Measurements from ENCODE around the gene GLCCI1.

The GLCCI1 gene

DNA sequence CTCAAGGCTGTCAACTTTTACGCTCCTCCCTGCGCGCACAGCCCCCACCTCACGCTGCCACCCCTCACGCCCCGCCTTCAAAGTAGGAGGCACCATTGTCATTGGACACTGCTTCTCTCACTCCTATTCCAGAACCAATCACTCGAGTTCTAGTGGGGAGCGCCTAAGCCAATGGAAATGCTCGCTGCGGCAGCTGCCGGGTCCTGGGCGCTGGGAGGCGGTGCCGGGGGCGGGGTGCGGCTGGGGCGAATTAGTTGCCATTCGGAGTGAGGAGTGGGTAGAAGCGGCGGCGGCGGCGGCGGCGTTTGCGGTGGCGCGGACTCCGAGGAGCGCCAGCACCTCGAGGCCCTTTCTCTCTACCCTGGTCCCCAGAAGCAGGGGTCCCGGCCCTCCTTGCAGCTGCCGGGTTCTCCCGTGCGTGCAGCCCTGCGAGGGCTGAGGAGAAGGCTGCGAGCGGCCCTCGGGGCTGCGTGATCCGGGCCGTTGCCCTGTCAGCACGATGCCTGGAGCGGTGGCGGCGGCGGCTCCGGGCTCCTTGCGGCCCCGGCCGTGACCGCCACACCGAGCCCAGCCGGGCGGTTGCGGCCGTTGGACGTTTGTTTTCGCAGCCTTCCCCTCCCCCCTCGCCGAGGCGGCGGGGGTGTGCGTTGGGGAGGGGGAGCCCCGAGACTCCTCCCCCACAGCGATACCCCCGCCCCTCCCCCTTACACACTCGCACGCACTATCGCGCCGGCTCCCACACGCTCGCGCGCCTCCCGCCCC lies at the start of gene GLCCI1:
Gene GLCCI1, plus strand, starts transcription at position 253 of the 762 bp plus-strand sequence. CDS start 555 bp downstream, outside the sequence.
- peak; percentile 82 to 99 (median 97) for DNase-seq

DNA sequence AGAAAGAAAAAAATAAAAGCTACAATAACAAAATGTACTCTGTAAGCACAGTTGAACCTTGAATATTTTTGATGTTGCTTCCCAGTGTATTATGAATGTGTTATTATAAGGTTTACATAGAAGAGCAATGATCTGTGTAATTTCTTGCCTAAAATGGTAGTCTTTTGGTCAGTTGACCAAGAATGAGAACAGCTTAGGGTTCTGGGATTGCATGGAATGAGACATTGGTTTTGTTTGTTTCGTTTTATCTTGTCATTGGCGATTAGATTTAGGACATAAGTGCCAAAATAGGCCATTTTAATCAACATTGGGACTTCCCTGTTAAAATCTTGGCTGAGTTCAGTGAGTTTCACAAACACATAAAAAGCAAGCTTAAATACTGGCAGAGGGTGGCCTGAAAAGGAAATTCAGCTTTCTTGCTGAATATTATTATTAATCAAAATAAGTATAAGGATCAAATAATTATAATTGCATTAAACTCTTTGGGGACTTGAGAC lies 49.1 kb upstream of the GLCCI1 start:
- DNase-seq = no peak

DNA sequence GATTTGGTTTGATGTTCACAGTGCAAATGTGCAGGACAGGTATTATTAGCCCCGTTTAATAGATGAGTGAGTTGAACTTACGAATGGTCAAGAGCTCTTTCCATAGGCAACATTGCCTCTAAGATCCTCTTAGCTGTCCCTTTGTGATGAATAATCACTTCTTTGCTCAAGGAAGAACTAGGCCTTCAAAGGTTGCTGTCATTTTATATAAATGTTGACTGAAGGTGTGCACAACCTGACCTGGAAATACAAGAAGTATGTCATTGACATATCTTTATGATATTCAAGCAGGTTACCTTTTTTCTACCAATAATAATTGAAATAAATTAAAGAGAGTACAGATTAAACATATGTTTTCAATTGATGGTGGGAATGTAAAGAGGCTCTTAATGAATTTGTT lies 48.5 kb upstream of the GLCCI1 start:
- no peak for DNase-seq

DNA sequence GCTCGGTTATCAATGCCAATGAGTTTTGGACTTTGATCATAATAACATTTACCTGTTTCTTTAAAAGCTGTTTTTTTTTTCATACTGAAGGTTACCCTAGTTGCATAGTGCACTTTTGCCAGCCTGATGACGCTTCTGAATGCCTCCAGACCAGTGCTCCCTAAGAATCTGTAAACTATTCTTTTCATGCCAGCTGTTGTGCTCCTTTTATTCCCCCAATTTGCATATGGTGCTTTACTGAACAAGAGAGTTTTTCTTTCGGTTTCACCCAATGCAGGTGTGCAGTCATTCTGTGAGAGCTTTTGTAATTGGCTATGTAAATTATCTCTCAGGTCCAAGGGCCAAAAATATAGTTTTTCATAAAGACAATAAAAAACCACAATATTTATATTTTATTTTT lies 48.1 kb upstream of the GLCCI1 start:
- DNase-seq = peak in 1 of 58 donors; percentile 6

DNA sequence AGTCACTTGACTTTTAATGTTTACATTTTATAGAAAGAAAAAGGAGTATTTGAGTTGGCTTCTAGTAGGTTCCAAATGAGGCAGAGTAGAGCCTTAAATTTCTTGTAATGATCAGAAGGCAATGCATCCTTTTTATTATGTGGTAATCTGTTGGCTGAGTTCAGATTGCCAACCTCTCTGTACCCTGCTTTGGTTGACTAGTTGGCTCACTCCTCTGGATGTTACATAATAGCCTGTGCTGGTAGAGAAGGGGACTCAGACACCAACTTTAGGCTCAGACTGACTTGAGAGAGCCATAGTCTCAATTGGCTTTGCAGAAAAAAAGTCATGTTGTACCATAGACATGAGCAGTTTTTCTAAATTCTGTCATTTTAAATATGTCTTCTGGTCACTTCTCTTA lies 46.8 kb upstream of the GLCCI1 start:
- peak in 1 of 58 donors; percentile 5 for DNase-seq

DNA sequence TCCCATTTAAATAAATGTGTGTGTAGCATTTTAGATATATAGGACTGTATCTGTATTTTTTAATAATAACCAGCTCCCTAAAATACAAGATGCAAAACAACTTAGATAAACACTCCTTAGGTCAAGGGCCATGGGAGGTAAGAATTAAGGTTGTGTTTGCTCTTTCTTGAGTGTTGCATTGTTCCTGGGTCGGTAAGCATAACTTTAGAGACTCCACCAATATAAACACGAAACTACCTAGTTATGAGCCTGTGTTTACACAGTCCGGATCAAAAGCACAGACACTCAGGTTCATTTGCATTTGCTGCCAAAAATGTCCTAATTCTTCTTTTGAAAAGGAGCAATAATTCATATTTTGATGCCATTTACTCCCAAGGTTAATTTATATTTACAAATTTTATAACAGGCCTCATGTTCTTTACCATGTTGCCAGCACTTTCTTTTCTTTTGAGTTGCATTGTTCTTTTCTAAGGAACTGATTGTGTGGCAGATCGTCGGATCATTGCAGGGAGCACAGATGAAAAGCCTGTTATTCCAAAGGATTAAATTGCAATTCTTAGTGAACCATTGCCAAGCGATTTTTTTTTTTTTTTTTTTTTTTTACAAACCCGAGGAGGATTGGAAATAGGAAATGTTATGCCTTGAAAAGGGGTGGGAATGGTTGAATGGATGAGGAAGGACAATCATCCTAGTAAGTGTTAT lies 45.8 kb upstream of the GLCCI1 start:
- DNase-seq = no peak

DNA sequence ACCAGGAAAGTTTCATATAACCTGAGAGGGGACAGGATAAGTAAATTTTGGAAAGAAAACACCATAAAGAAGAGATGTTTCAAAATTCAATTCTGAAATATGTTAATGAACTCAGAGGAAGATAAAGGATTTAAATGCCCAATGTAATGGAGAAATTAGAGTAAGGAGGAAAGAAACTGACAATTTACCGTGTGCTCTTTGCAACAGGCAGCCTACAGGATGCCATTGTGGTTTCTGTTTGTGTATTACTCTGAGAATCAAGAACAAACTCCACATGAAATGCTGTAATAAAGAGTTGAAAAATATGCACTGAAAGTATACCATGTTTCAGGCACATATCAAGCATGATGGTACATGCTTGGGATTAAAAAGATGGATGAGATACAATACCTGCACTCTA lies 44.8 kb upstream of the GLCCI1 start:
- no peak for DNase-seq

DNA sequence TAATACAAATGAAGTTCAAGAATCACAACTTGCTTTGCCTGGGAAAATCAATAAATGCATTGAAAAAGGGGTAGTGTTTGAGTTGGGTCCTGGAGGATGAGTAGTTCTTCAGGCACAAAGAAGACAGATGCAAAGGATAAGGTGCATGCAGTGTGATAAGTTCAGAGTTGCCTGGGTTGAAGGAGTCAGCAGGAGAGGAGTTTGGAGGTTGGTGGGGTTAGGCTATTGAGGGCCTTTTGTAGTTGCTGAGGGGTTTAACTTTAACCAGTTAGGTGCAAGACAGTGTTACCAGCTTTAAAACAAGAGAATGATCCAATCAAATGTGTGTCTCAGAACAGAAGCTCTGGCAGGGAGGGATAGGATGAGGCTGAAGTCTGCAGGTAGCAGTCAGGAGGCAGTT lies 44.3 kb upstream of the GLCCI1 start:
- DNase-seq = no peak

DNA sequence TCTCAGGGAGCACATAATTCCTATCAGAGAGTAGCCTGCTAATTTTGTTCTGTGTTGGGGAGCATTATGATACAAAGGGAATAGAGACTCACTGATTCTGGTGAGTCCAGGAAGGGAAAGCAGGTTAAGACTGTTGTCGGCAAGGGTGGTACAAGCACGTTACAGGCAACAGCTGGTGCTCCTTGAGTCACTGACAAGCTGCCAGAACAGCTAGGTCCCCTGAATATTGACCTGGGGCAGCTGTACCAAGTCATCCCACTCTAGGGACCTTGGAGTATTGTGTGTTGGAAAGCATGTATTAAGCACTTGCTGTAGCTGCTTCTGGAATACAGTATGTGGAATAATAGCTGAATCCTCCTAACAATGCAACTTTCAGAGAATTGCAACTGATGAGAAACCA lies 37.0 kb upstream of the GLCCI1 start:
- no peak for DNase-seq

DNA sequence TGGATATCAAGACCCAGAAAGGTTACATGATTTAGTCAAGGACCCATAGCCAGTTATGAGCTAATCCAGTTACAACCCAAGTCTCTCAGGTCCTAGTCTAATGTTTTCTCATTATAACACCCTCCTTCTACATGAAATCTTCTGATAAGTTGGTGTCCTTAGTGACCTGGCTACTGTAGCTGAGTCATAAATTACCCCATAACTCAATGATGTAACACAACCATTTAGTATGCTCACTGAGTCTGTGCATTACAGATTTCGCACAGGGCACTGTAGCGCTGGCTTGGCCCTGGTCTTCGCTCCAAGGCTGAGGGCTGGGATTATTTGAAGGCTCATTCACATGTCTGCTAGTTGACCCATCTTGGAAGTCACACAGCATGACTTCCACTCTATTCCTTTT lies 36.0 kb upstream of the GLCCI1 start:
- no peak for DNase-seq

DNA sequence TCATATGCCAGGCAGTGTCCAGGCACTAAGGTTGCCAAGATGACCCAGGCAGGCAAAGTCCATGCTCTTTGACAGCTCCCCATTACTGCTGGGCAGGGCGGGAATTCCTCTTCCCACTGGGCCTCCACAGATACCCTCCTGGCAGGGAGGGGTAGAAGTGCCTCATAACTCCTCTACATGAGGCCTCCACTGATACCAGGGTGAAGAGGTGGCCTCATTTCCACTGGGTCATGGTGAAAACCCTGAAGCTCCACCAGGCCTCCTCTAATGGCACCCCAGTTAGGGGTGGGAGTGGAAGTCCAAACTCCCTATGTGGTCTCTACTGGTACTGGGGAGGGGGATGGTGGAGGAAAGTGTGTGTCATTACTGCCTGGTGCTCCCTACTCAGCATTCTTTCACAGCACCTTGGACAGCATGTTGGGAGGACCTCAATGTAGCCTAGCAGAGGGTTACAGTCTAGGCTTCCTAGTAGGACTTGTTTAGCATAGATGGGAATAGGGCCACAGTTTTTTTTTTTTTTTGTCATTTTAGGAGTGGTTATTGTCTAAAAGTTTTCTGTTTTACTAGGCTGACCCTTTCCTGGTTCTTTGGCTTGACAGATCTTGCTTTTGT lies 34.6 kb upstream of the GLCCI1 start:
- DNase-seq = no peak

DNA sequence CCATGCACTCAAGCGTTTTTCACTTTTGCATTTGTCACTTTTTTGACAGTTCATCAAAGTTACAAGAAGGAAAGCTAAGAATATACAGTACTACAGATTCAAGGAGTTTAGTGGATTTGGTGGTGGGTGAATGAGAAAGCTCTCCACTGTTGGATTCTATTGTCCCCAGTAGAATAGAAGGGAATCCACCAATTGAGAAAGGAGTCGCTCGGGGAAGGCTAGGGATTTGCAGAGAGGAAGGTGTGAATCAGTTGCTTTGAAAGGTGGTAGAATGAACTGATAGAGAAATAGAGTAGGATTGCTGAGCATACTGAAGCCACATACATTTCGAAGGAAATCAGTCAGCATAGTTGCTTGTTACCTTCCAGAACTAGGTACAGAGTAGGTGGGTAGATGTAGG lies 33.7 kb upstream of the GLCCI1 start:
- DNase-seq = no peak

DNA sequence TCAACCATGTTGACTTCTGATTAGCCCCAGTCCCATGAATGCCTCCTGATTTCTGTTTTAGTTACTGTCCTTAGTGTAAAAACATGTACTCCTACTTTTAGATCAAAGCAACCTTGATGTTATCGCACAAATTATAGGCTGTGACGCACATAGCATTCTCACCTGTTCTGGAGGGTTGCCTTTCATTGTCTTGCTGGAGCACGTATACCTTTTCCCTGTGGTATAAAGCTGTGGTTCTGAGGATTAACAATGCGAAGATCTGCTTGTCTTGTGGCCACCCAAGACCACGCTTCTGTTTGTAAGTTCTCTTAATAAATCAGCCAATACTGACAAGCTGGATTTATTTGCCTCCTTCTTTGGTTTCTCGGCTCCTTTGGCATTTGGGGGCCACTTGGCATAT lies 30.1 kb upstream of the GLCCI1 start:
- no peak for DNase-seq

DNA sequence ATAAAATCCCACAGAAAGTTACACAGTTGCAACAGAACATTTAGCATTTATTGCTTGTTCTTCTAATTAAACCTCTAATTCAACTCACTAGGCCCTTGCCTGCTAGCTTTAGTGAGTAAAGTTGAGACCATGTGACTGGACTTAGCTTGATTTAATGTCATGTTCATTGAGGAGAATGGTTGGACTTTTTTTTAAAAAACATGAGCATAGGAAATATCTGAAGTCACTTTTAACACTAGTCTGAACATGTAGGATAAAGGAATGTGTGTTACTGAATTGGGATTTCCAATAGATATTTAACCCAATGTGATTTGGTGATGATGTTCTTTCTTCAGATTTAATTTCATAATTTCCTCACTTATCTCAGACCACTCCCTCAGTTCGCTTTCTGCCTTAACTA lies 24.6 kb upstream of the GLCCI1 start:
- DNase-seq = no peak

DNA sequence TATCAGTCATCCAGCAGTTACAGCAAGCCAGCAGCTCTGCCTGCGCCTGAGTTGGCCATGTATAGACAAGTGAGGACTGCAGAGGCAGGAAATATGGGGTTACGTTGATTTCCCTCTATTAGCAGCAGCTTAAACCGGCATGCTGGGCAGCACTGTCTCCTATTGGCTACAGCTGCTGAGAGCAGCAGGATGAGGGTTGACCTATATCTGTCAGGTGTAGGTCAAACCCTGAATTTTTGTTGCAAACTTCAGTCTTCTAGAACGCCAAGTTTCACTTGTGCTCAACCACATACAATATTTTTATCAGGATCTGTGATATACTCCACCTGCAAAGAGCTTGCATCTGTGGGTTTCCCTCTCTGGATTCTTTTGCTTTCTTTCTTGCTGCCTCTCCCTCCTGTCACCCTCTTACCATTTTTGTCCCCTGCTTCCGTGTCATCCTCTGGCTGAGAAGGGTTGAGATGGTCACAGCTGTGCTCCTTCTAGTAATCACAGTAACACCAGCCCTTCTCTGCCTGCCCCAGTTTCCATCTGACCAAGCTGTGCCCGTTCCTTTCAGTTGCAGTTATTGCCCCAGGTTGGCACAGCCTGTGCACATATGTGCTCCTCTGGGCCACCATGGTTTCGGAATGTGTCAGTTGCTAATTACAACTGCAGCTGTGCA lies 23.8 kb upstream of the GLCCI1 start:
- peak in 1 of 58 donors; percentile 10 for DNase-seq

DNA sequence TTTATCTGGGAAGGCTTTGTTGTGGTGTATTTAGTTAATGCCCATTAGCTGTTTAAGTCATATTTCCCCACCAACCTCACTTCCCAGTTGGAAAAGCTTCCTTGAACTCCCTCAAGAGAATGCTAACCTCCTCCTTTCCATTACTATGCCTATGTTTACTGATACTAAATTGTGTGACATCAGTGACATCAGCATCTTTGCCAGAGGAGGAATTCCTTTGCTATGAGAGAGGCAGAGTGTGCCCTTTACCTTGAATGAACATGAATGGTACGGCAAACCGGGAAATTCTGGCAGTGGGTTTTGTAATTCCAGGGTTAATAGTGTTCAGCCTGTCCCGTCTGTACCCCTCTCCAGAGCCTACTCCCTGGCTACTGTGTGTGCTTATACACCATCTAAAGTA lies 22.1 kb upstream of the GLCCI1 start:
- no peak for DNase-seq

DNA sequence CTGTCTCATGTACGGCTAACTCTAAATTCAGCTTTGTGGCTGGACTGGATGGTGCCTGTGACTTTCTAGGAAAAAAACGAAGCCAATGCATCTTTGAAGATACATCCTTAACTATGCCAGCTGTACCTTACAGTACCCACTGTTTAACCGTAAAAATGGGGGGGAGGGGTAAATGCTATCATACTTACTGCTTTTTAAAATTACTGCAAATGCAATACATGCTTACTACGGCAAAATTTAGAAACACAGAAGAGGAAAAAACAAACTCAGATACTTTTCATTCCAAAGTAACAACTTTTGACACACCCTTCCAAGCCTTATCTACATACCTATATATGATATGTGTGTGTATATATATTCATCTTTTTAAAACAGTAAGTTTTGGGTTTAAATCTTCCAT lies 20.4 kb upstream of the GLCCI1 start:
- no peak for DNase-seq

DNA sequence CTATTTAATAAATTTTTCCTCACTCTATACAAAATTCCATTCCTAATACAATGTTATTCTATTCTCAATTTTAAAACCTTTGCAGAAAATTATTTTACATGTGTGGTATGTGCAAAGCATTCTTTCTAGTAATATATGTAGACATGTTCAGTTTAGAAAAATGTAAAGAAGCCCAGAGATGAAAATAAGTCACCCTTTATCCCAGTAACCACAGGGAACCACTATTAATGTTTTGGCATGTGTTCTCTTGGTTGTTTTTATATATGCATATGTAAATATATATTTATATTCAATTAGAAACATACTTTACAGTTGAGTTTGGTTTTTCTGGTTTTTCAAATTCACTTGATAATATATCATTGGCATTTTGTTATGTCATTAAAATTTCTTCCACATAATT lies 14.8 kb upstream of the GLCCI1 start:
- DNase-seq = no peak

DNA sequence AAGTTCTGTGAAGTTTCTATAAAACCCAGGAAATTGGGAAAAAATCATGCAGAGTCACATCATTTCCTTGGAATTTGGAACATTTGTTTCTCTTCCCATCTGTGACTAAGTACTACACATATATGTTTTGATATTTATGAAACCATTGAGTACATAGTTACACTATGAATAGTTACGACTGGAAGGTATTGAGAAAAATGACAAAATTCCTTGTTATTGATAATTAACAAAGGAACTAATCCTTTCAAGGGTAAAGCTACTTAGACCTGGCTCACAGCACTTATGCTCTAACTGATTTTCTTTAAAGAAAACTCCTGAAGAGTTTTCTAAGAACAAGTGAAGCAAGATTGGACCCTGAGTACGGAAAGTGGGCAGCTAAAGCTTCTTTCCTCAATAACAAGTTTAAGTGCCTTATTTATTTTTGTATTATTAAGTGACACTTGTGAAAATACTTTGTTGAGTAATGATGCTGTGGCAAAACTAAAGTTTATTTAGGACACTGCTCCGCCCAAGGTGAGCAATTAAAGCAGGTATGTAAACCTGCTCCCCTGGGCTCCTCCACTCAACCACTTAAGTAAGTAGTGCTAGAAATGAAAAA lies 12.0 kb upstream of the GLCCI1 start:
- DNase-seq = no peak

DNA sequence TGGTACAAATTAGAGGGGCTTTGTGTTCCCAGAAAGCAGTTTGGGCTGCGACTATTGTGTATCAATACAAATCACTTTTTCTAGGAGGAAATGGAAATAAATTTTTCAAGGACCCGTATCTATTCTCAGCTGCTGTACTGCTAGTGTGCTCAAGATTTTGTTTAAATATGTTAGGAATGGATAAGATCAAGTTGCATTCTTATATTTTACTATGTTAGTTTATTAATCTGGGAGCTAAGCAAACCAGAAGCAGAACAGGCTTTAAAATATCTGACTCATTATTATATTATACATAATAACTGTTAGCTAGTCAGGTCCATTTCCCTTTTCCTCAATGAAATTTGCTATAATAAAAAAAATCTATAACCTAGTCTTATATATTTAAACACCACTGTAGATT lies 11.1 kb upstream of the GLCCI1 start:
- no peak for DNase-seq

DNA sequence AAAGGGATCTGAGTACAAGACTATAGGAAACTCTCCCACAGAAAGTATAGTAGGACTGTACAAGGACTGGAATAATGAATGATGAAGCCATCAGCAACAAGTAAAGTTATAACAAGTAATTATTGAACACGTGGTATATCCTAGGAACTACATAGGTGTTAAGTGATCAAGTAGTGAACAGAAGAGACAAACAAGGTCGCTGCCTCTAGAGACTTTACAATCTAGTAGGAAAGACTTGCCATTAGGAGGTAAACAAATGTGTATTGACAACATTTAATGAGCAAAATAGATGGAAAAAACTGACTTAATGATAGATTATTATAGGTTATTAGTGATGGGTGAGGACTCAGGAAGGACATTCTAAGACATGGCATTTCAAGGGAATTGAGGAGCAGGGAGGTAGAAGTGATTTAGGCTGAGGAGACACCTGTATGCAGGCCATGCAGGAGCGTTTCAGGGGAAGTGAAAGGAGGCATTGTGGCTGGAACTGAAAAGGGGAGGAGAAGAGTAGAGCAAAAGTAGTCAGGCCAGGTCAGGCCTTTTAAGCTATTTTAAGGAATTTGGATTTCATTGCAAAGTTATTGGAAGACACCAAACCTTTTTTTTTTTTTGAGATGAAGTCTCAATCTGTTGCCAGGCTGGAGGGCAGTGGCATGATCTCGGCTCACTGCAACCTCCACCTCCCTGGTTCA lies 8.5 kb upstream of the GLCCI1 start:
- DNase-seq = no peak
